ENCODE data around the gene GREM2. TPM values are rescaled to one million over a fixed set of nuclear protein-coding genes. Genes with fewer than 3 reads are reported as not detected.

GREM2 gene
- total and polyA plus RNA-seq, 2 donors (not counting 3 experiments of a cell fraction or from before 2014, with no cell fraction given): not detected

- Histone ChIP-seq H2AFZ (ENCODE audit: low read depth, low read length) (no peak overlapping the region), H3K4me3 (replicated peaks in 1 of 3; ENCODE audit: insufficient read depth in 1 of 3, low read depth in 1 of 3, low read length in 3 of 3) (no peak overlapping the region), H3K4me2 (ENCODE audit: insufficient read depth, low read length) (no peak overlapping the region), H3K9me1 (replicated peaks; ENCODE audit: control insufficient read depth, extremely low read depth, insufficient read depth, low read length) (no peaks in the 10 kb centered on the region), H3K79me2 (ENCODE audit: control insufficient read depth, insufficient read depth, low read length) (no peaks in the 10 kb centered on the region), H3K27ac (ENCODE audit: insufficient read depth, low read depth, low read length) (no peak overlapping the region), H3K9ac (replicated peaks; ENCODE audit: extremely low read depth, insufficient read depth, low read length) (no peak overlapping the region), H3K27me3 (ENCODE audit: control insufficient read depth in 2 of 2, insufficient read depth in 2 of 2, low read length in 2 of 2) (no peaks in the 10 kb centered on the region), H3K9me3 (replicated peaks; ENCODE audit: control insufficient read depth, insufficient read depth, low read length) (peaks cover 7% of the 10 kb centered on the region), H3K36me3 (ENCODE audit: control insufficient read depth in 2 of 2, extremely low read depth in 1 of 2, insufficient read depth in 2 of 2, low read length in 2 of 2) (no peaks in the 10 kb centered on the region), H4K20me1 (replicated peaks; ENCODE audit: control insufficient read depth, extremely low read depth, insufficient read depth, low read length) (no peaks in the 10 kb centered on the region), H3K4me1 (ENCODE audit: control insufficient read depth, extremely low read depth, insufficient read depth, low read length) (no peaks in the 10 kb centered on the region)
- FAIRE-seq: no peak
- ChIA-PET CTCF (no interaction called here), POLR2A (no interaction called here)
- TF ChIP-seq, protein P1, sequence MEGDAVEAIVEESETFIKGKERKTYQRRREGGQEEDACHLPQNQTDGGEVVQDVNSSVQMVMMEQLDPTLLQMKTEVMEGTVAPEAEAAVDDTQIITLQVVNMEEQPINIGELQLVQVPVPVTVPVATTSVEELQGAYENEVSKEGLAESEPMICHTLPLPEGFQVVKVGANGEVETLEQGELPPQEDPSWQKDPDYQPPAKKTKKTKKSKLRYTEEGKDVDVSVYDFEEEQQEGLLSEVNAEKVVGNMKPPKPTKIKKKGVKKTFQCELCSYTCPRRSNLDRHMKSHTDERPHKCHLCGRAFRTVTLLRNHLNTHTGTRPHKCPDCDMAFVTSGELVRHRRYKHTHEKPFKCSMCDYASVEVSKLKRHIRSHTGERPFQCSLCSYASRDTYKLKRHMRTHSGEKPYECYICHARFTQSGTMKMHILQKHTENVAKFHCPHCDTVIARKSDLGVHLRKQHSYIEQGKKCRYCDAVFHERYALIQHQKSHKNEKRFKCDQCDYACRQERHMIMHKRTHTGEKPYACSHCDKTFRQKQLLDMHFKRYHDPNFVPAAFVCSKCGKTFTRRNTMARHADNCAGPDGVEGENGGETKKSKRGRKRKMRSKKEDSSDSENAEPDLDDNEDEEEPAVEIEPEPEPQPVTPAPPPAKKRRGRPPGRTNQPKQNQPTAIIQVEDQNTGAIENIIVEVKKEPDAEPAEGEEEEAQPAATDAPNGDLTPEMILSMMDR (IDR thresholded peaks at IDR 0.05; ENCODE audit: extremely low read depth in 1 of 2, insufficient read depth in 1 of 2, low read depth in 1 of 2, low read length in 2 of 2): no peak
- TF ChIP-seq GATA2 (IDR thresholded peaks at IDR 0.05; ENCODE audit: insufficient read depth, insufficient read length, low read depth, low read length) (no peak), POLR2AphosphoS5 (IDR thresholded peaks at IDR 0.05; ENCODE audit: insufficient read depth, low read depth, low read length) (no peak), JUN (IDR thresholded peaks at IDR 0.05; ENCODE audit: borderline replicate concordance, insufficient read depth, insufficient read length, low read depth) (no peak), POLR2A (IDR thresholded peaks at IDR 0.05; ENCODE audit: low read depth, low read length) (no peak)
- TF ChIP-seq, protein P2, sequence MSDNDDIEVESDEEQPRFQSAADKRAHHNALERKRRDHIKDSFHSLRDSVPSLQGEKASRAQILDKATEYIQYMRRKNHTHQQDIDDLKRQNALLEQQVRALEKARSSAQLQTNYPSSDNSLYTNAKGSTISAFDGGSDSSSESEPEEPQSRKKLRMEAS (IDR thresholded peaks at IDR 0.05; ENCODE audit: insufficient read depth, insufficient read length): no peak
- no TSS peak for BruUV-seq (replicated peaks)
- dilution Hi-C loops (cut with MboI; ENCODE audit: extremely low pct_ligation_motif_present, low sequenced_read_pairs) (no loop called here), intact Hi-C loops (cut with micrococcal nuclease) (no loop called here)
- no peak for DNase-seq (ENCODE audit: low read depth, low spot score)
These were observed 87.4 kb downstream of the GREM2 start for GRCh38 chr1:240524356-240525069.
